B cell (primary cell): ENCODE results near the gene DPEP2NB. TPM values are rescaled to one million over a fixed set of nuclear protein-coding genes. Genes with fewer than 3 reads are reported as not detected.
A peak's percentile ranks its signal among the peaks of the same experiment; 100 is the strongest.

Source experiments
- ATAC-seq: fragments of 200-7000 bp; cut with Tn5 transposase; one replicate; pipeline ENCODE4 v1.10.0; 2021; ENCODE audit warnings: low read depth, mild to moderate bottlenecking, moderate number of reproducible peaks, moderate library complexity
- CTCF ChIA-PET: fragments of 350-600 bp; sonication (Branson Sonifier 250); formaldehyde crosslinking; loops from one replicate; lab custom pipeline; 2021; ENCODE audit warnings: antibody characterized with exemption, inconsistent platforms; lab: Charles Lee
- POLR2A ChIA-PET: fragments of 350-600 bp; sonication (Branson Sonifier 250); formaldehyde crosslinking; loops from one replicate; lab custom pipeline; 2021; ENCODE audit warnings: antibody characterized with exemption; lab: Charles Lee
- DNase-seq: peaks from one replicate; pipeline ENCODE4 v3.0.0; 2013
- H2AFZ ChIP-seq: 2 replicates; pipeline ENCODE4 v1.6.1; 2012; ENCODE audit warnings: mild to moderate bottlenecking, low read depth, low read length; ENCODE audit not compliant: insufficient read depth, poor library complexity, severe bottlenecking
- H3K27ac ChIP-seq, 2 donors: 1 replicate in 1 of 2; 2 replicates in 1 of 2; pipeline ENCODE4 v1.5.1; 2012 to 2013; ENCODE audit warnings: low read length in 2 of 2, mild to moderate bottlenecking in 2 of 2, moderate library complexity in 1 of 2
- H3K27me3 ChIP-seq, 4 experiments: fragments of 200-600 bp in 1 of 4; sonication (generic) in 1 of 4; replicated peaks in 1 of 4; 1 replicate in 2 of 4; 2 replicates in 2 of 4; pipeline versions ENCODE4 v1.6.1 to v1.7.0; 2013 to 2016; ENCODE audit warnings: low read length in 3 of 4, mild to moderate bottlenecking in 2 of 4, mixed read lengths in 1 of 4, moderate library complexity in 1 of 4; ENCODE audit not compliant: insufficient read depth in 4 of 4, control insufficient read depth in 3 of 4; ENCODE audit errors: control extremely low read depth in 1 of 4
- H3K36me3 ChIP-seq, 2 experiments: replicated peaks in 1 of 2; 1 replicate in 1 of 2; 2 replicates in 1 of 2; pipeline versions ENCODE4 v1.6.1 to v1.7.1; 2013; ENCODE audit warnings: low read length in 1 of 2; ENCODE audit not compliant: insufficient read depth in 2 of 2, control insufficient read depth in 1 of 2; ENCODE audit errors: control extremely low read depth in 1 of 2, extremely low read depth in 1 of 2
- H3K4me1 ChIP-seq, 2 donors: fragments of 200-600 bp in 1 of 2; sonication (generic) in 1 of 2; 1 replicate in 1 of 2; 2 replicates in 1 of 2; pipeline versions ENCODE4 v1.5.1 to v1.6.1; 2013 to 2017; ENCODE audit warnings: low read length in 2 of 2; ENCODE audit not compliant: control insufficient read depth in 2 of 2, insufficient read depth in 2 of 2
- H3K4me2 ChIP-seq: replicated peaks from 2 replicates; pipeline ENCODE3; 2012; ENCODE audit warnings: mild to moderate bottlenecking, low read depth, low read length; ENCODE audit not compliant: poor library complexity, severe bottlenecking
- H3K4me3 ChIP-seq, 5 experiments: fragments of 200-600 bp in 1 of 5; sonication (generic) in 1 of 5; 1 replicate in 3 of 5; 2 replicates in 2 of 5; pipeline versions ENCODE4 v1.5.1 to v1.7.0; 2011 to 2016; ENCODE audit warnings: low read length in 4 of 5, mild to moderate bottlenecking in 4 of 5, low read depth in 2 of 5, control low read depth in 1 of 5, moderate library complexity in 1 of 5; ENCODE audit not compliant: insufficient read depth in 1 of 5; ENCODE audit errors: control extremely low read depth in 1 of 5, extremely low read depth in 1 of 5
- H3K79me2 ChIP-seq: fragments of 200-600 bp; sonication (generic); one replicate; pipeline ENCODE4 v1.6.0; 2016; ENCODE audit warnings: low read length; ENCODE audit not compliant: control insufficient read depth, insufficient read depth
- H3K9ac ChIP-seq: fragments of 200-600 bp; sonication (generic); 2 replicates; pipeline ENCODE4 v1.6.1; 2017; ENCODE audit warnings: mild to moderate bottlenecking, low read length, moderate library complexity
- H3K9me3 ChIP-seq, 3 donors: one replicate each; pipeline versions ENCODE4 v1.6.1 to v1.7.1; 2013; ENCODE audit warnings: low read length in 2 of 3; ENCODE audit not compliant: control insufficient read depth in 2 of 3, insufficient read depth in 1 of 3; ENCODE audit errors: control extremely low read depth in 1 of 3
- H4K20me1 ChIP-seq: 2 replicates; pipeline ENCODE4 v1.6.0; 2012; ENCODE audit warnings: mild to moderate bottlenecking, low read length; ENCODE audit not compliant: insufficient read depth, control insufficient read depth, poor library complexity, severe bottlenecking
- H3K27ac Mint-ChIP-seq: one replicate; pipeline ENCODE4 v1.8.0; 2021; ENCODE audit warnings: mixed read lengths
- H3K27me3 Mint-ChIP-seq: one replicate; pipeline ENCODE4 v1.8.0; 2021; ENCODE audit warnings: mixed read lengths
- H3K4me1 Mint-ChIP-seq: one replicate; pipeline ENCODE4 v1.8.0; 2021; ENCODE audit warnings: mixed read lengths
- H3K4me3 Mint-ChIP-seq: one replicate; pipeline ENCODE4 v1.8.0; 2021; ENCODE audit warnings: mixed read lengths
- H3K9me3 Mint-ChIP-seq: one replicate; pipeline ENCODE4 v1.8.0; 2022; ENCODE audit warnings: mixed read lengths; ENCODE audit not compliant: insufficient read depth
- EZH2 ChIP-seq: IDR thresholded peaks from 2 replicates; pipeline ENCODE4 v1.6.1; 2012; ENCODE audit warnings: borderline replicate concordance, low read depth, mild to moderate bottlenecking, moderate library complexity, low read length; ENCODE audit not compliant: insufficient read depth, poor library complexity, severe bottlenecking
- WGBS: methylation state at CpG from one replicate; pipeline ENCODE4 v1.1.5; 2013; ENCODE audit warnings: missing lambda C conversion rate; ENCODE audit not compliant: insufficient coverage; 5-methylcytosine and 5-hydroxymethylcytosine counted together
- intact Hi-C: fragments of 100-400 bp; cut with micrococcal nuclease; formaldehyde crosslinking; loops from one replicate; pipeline ENCODE4 v1.10.0; 2022
- polyA plus RNA-seq: library from polyadenylated mRNA; depleted of rRNA; stranded (reverse); fragments of >200 nt; gene quantifications from 2 replicates; pipeline ENCODE4 v1.2.3, GENCODE V29; 2012
- total RNA-seq, 2 donors: library from RNA; stranded (reverse); fragments of 120-200 nt in 1 of 2; gene quantifications; 1 replicate in 1 of 2; 2 replicates in 1 of 2; pipeline versions ENCODE4 v1.2.3 to v1.2.4, GENCODE V29; 2013 to 2022
- TF ChIP-seq, protein P1 (sequence below): fragments of 200-600 bp; IDR thresholded peaks from one replicate; pipeline ENCODE4 v1.8.0; 2022; ENCODE audit warnings: antibody characterized with exemption, mild to moderate bottlenecking

Gene DPEP2NB
- total and polyA plus RNA-seq, 2 donors (not counting 1 experiment from before 2014, with no cell fraction given) = not detected

DNA sequence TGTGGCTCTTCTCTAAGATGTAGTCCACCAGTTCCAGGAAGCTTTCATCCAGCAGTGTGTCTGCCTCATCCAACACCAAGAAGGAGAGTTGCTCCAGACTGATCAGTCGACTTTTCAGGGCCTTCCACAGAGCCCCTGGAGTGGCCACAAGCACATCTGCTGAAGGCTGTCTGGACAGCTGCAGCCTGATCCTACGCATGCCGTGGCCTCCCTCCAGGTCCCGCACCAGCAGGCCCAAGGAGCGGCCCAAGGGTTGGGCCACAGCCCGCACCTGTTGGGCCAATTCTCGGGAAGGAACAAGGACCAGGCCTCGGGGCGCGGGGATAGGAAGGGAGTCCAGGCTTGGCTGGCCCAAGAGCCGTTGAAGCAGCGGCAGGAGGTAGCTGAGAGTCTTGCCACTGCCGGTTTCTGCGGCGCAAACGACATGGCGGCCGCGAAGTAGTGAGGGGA lies 6.6 kb upstream of the DPEP2NB start:
- no peak for TF ChIP-seq EZH2
- TF ChIP-seq, protein P1, sequence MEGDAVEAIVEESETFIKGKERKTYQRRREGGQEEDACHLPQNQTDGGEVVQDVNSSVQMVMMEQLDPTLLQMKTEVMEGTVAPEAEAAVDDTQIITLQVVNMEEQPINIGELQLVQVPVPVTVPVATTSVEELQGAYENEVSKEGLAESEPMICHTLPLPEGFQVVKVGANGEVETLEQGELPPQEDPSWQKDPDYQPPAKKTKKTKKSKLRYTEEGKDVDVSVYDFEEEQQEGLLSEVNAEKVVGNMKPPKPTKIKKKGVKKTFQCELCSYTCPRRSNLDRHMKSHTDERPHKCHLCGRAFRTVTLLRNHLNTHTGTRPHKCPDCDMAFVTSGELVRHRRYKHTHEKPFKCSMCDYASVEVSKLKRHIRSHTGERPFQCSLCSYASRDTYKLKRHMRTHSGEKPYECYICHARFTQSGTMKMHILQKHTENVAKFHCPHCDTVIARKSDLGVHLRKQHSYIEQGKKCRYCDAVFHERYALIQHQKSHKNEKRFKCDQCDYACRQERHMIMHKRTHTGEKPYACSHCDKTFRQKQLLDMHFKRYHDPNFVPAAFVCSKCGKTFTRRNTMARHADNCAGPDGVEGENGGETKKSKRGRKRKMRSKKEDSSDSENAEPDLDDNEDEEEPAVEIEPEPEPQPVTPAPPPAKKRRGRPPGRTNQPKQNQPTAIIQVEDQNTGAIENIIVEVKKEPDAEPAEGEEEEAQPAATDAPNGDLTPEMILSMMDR = no peak
- peak overlapping the region; percentile 96 for H3K4me3 Mint-ChIP-seq
- H3K27me3 ChIP-seq = no peaks in the 10 kb centered on the region
- peak overlapping the region; percentile 74 to 98 (median 90) for H3K4me3 ChIP-seq
- no peaks in the 10 kb centered on the region for H3K9me3 Mint-ChIP-seq
- H3K27ac ChIP-seq = peak overlapping the region; percentile 72 to 79
- H3K4me1 Mint-ChIP-seq = peaks cover 27% of the 10 kb centered on the region
- no peaks in the 10 kb centered on the region for H3K27me3 Mint-ChIP-seq
- H3K9me3 ChIP-seq = no peaks in the 10 kb centered on the region
- WGBS = 15% methylated on average over 19 of the region's 19 CpGs
- ATAC-seq (no peak), DNase-seq (no peak)
- H3K9ac ChIP-seq = peak overlapping the region; percentile 71
- peak overlapping the region; percentile 99 for H3K27ac Mint-ChIP-seq
- H3K4me1 ChIP-seq = peaks cover 23 to 26% of the 10 kb centered on the region in 2 donors
- H4K20me1 ChIP-seq = peaks cover 18% of the 10 kb centered on the region
- ChIA-PET CTCF (interaction anchor here (0.5 to 3.1 kb wide), 12 partner anchors 10 to 206 kb away, joined by 3 to 24 read pairs (median 7); partner anchors contain the start of gene DPEP2), POLR2A (interaction anchor here (0.5 to 3.1 kb wide), 9 partner anchors 16 to 87 kb away, joined by 3 to 37 read pairs (median 8); partner anchors contain the start of gene DPEP2)
- H3K79me2 ChIP-seq = peaks cover 56% of the 10 kb centered on the region
- peak overlapping the region; percentile 94 for H2AFZ ChIP-seq
- peaks cover 0 to 20% of the 10 kb centered on the region in 2 experiments for H3K36me3 ChIP-seq
- H3K4me2 ChIP-seq = peak overlapping the region; percentile 79
- intact Hi-C loops = loop anchor here (2.0 kb wide), 2 partner anchors 16 to 62 kb away; partner anchors contain the start of gene NFATC3

DNA sequence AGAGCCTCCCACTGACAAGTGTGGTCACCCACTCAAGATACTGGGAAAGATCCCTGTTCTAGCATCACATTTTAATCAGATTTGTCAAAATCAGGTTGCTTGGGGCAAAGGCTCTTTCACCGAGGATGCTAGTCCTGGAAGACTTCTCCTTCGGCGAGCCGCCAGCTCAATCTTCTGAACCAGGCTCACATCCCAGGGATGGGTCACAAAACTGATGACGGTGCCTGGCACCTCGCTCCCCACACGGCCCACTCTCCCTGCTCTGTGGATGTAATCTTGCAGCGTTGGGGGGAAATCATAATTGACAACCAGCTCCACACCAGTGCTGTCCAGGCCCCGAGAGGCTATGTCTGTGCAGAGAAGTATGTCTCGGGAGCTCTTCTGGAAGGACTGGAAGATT lies 5.8 kb upstream of the DPEP2NB start:
- no peak for DNase-seq
- H3K79me2 ChIP-seq = peaks cover 48% of the 10 kb centered on the region
- Mint-ChIP-seq H3K9me3 (no peaks in the 10 kb centered on the region), H3K27me3 (no peaks in the 10 kb centered on the region), H3K27ac (peak overlapping the region; percentile 32), H3K4me1 (peaks cover 27% of the 10 kb centered on the region), H3K4me3 (peak overlapping the region; percentile 96)
- H2AFZ ChIP-seq = no peak overlapping the region
- ChIA-PET POLR2A (interaction anchor here (1.5 to 3.1 kb wide), 5 partner anchors 16 to 26 kb away, joined by 7 to 37 read pairs (median 22); partner anchors contain the start of gene DPEP2), CTCF (interaction anchor here (1.0 to 3.1 kb wide), 7 partner anchors 10 to 205 kb away, joined by 3 to 24 read pairs (median 6); partner anchors contain the start of gene DPEP2)
- TF ChIP-seq, protein P1 = no peak
- no peak for TF ChIP-seq EZH2
- no peak for ATAC-seq
- intact Hi-C loops = no loop called here
- no peak overlapping the region for H3K4me3 ChIP-seq
- no peaks in the 10 kb centered on the region for H3K9me3 ChIP-seq
- peak overlapping the region; percentile 79 for H3K4me2 ChIP-seq
- 95% methylated on average over 8 of the region's 10 CpGs for WGBS
- H4K20me1 ChIP-seq = peaks cover 18% of the 10 kb centered on the region
- no peaks in the 10 kb centered on the region for H3K27me3 ChIP-seq
- H3K36me3 ChIP-seq = peaks cover 0 to 14% of the 10 kb centered on the region in 2 experiments
- H3K27ac ChIP-seq = no peak overlapping the region
- peaks cover 23 to 26% of the 10 kb centered on the region in 2 donors for H3K4me1 ChIP-seq
- no peak overlapping the region for H3K9ac ChIP-seq
